Ectodermal cell (in vitro differentiated cells): ENCODE results near the gene IRX4.

Experiments
- H3K27ac ChIP-seq: 2 replicates; pipeline ENCODE4 v1.7.0; 2013; ENCODE audit warnings: mild to moderate bottlenecking, low read depth, low read length; ENCODE audit not compliant: insufficient read depth, poor library complexity, severe bottlenecking
- H3K27me3 ChIP-seq: 2 replicates; pipeline ENCODE4 v1.7.0; 2013; ENCODE audit warnings: mild to moderate bottlenecking, low read length; ENCODE audit not compliant: insufficient read depth, control insufficient read depth, poor library complexity, severe bottlenecking
- H3K36me3 ChIP-seq: one replicate; pipeline ENCODE4 v1.7.0; 2013; ENCODE audit warnings: low read length; ENCODE audit not compliant: control insufficient read depth, insufficient read depth
- H3K4me1 ChIP-seq: one replicate; pipeline ENCODE4 v1.7.0; 2013; ENCODE audit warnings: low read length; ENCODE audit not compliant: control insufficient read depth, insufficient read depth
- H3K4me3 ChIP-seq: 2 replicates; pipeline ENCODE4 v1.7.0; 2013; ENCODE audit warnings: low read depth, low read length, control low read depth; ENCODE audit not compliant: insufficient read depth
- H3K9me3 ChIP-seq: 2 replicates; pipeline ENCODE4 v1.7.0; 2013; ENCODE audit warnings: mild to moderate bottlenecking, low read length, moderate library complexity; ENCODE audit not compliant: control insufficient read depth
- WGBS, 2 experiments: methylation state at CpG; one replicate each; pipeline ENCODE4 v1.1.7; 2013; ENCODE audit warnings: missing lambda C conversion rate in 2 of 2; 5-methylcytosine and 5-hydroxymethylcytosine counted together

Gene IRX4

GRCh38 chr5:1923766-1924165 lies 41.0 kb upstream of the IRX4 start:
- WGBS, 2 experiments, result 85 to 88% methylated on average over 16 of the region's 16 CpGs
- Histone ChIP-seq H3K9me3 (no peaks in the 10 kb centered on the region), H3K27ac (no peak overlapping the region), H3K4me3 (no peak overlapping the region), H3K36me3 (no peaks in the 10 kb centered on the region), H3K27me3 (peaks cover 10% of the 10 kb centered on the region), H3K4me1 (no peaks in the 10 kb centered on the region)

- H3K4me1 ChIP-seq, result no peaks in the 10 kb centered on the region
- WGBS, 2 experiments, result 93 to 94% methylated on average over 15 of the region's 15 CpGs
Observed at GRCh38 chr5:1923341-1923740, 40.6 kb upstream of the IRX4 start.

GRCh38 chr5:1921711-1922110 lies 39.0 kb upstream of the IRX4 start:
- H3K4me1 ChIP-seq, result no peaks in the 10 kb centered on the region
- H3K27ac ChIP-seq, result no peak overlapping the region
- H3K27me3 ChIP-seq, result no peaks in the 10 kb centered on the region
- H3K9me3 ChIP-seq, result no peaks in the 10 kb centered on the region
- WGBS, 2 experiments, result 90 to 91% methylated on average over 19 of the region's 19 CpGs
- no peaks in the 10 kb centered on the region for H3K36me3 ChIP-seq
- H3K4me3 ChIP-seq, result no peak overlapping the region

More at GRCh38 chr5:1923341-1923740, 40.6 kb upstream of the IRX4 start:
- H3K9me3 ChIP-seq, result no peaks in the 10 kb centered on the region
- H3K27ac ChIP-seq, result no peak overlapping the region
- no peak overlapping the region for H3K4me3 ChIP-seq
- H3K27me3 ChIP-seq, result peaks cover 10% of the 10 kb centered on the region
- H3K36me3 ChIP-seq, result no peaks in the 10 kb centered on the region

GRCh38 chr5:1919750-1920149 lies 37.0 kb upstream of the IRX4 start:
- no peaks in the 10 kb centered on the region for H3K4me1 ChIP-seq
- WGBS, 2 experiments, result 88 to 93% methylated on average over 6 of the region's 6 CpGs
- H3K36me3 ChIP-seq, result no peaks in the 10 kb centered on the region
- no peak overlapping the region for H3K27ac ChIP-seq
- no peaks in the 10 kb centered on the region for H3K9me3 ChIP-seq
- no peaks in the 10 kb centered on the region for H3K27me3 ChIP-seq
- H3K4me3 ChIP-seq, result no peak overlapping the region

GRCh38 chr5:1919209-1919566 lies 36.5 kb upstream of the IRX4 start:
- no peaks in the 10 kb centered on the region for H3K4me1 ChIP-seq
- 91 to 96% methylated on average over 9 of the region's 9 CpGs for WGBS, 2 experiments
- no peaks in the 10 kb centered on the region for H3K27me3 ChIP-seq
- H3K27ac ChIP-seq, result no peak overlapping the region
- no peaks in the 10 kb centered on the region for H3K36me3 ChIP-seq
- H3K9me3 ChIP-seq, result no peaks in the 10 kb centered on the region
- H3K4me3 ChIP-seq, result no peak overlapping the region

- WGBS, 2 experiments, result 90% methylated on average over 18 of the region's 18 CpGs
- Histone ChIP-seq H3K4me1 (no peaks in the 10 kb centered on the region), H3K36me3 (no peaks in the 10 kb centered on the region), H3K27me3 (no peaks in the 10 kb centered on the region), H3K27ac (no peak overlapping the region), H3K4me3 (no peak overlapping the region), H3K9me3 (no peaks in the 10 kb centered on the region)
Observed at GRCh38 chr5:1918488-1919208, 35.9 kb upstream of the IRX4 start.

GRCh38 chr5:1917830-1918487 lies 35.2 kb upstream of the IRX4 start:
- H3K4me1 ChIP-seq, result no peaks in the 10 kb centered on the region
- H3K27ac ChIP-seq, result no peak overlapping the region
- WGBS, 2 experiments, result 92 to 94% methylated on average over 13 of the region's 13 CpGs
- H3K36me3 ChIP-seq, result no peaks in the 10 kb centered on the region
- no peaks in the 10 kb centered on the region for H3K9me3 ChIP-seq
- H3K4me3 ChIP-seq, result no peak overlapping the region
- H3K27me3 ChIP-seq, result no peaks in the 10 kb centered on the region

GRCh38 chr5:1916041-1917001 lies 33.6 kb upstream of the IRX4 start:
- Histone ChIP-seq H3K27me3 (no peaks in the 10 kb centered on the region), H3K4me1 (no peaks in the 10 kb centered on the region), H3K27ac (no peak overlapping the region), H3K36me3 (no peaks in the 10 kb centered on the region), H3K4me3 (no peak overlapping the region), H3K9me3 (no peaks in the 10 kb centered on the region)
- 93 to 94% methylated on average over 34 of the region's 34 CpGs for WGBS, 2 experiments

- H3K9me3 ChIP-seq, result no peaks in the 10 kb centered on the region
- H3K27me3 ChIP-seq, result no peaks in the 10 kb centered on the region
- no peaks in the 10 kb centered on the region for H3K4me1 ChIP-seq
- WGBS, 2 experiments, result 89 to 94% methylated on average over 8 of the region's 8 CpGs
- H3K27ac ChIP-seq, result no peak overlapping the region
- no peaks in the 10 kb centered on the region for H3K36me3 ChIP-seq
- H3K4me3 ChIP-seq, result no peak overlapping the region
Observed at GRCh38 chr5:1915316-1915715, 32.6 kb upstream of the IRX4 start.

- no peaks in the 10 kb centered on the region for H3K27me3 ChIP-seq
- WGBS, 2 experiments, result 95% methylated on average over 8 of the region's 8 CpGs
- no peaks in the 10 kb centered on the region for H3K9me3 ChIP-seq
- H3K27ac ChIP-seq, result no peak overlapping the region
- H3K36me3 ChIP-seq, result no peaks in the 10 kb centered on the region
- H3K4me1 ChIP-seq, result no peaks in the 10 kb centered on the region
- no peak overlapping the region for H3K4me3 ChIP-seq
Observed at GRCh38 chr5:1914471-1914870, 31.7 kb upstream of the IRX4 start.
